Endometrium (tissue), 2 donors: ENCODE data around the gene ZMAT2.
"Not testable (repeated sequence)": the region's sequence is repeated elsewhere in the genome, so short reads cannot be mapped to it uniquely, and the experiment has no call there.

Experiments used
- FAIRE-seq: peaks from 2 replicates; lab custom pipeline; 2012; peaks lifted over from hg19 to GRCh38; lab: Jason Lieb, UNC
- donor health status: control.
- donor health status: control.

The ZMAT2 gene

DNA sequence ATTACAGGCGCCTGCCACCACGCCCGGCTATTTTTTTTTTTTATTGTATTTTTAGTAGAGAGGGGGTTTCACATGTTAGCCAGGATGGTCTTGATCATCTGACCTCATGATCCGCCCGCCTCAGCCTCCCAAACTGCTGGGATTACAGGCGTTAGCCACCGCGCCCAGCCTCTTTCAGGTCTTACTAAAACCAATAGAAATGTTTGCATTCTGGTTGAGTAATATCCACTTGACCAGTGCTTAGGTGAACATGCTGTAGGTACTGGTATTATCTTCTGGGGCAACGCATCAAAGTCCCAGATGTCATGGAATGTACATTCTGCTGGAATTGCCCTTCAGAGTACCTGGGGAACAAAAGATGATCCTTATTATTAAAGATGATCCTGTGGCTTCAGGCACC is 8.5 kb downstream of the ZMAT2 start:
- not testable (repeated sequence) for FAIRE-seq

DNA sequence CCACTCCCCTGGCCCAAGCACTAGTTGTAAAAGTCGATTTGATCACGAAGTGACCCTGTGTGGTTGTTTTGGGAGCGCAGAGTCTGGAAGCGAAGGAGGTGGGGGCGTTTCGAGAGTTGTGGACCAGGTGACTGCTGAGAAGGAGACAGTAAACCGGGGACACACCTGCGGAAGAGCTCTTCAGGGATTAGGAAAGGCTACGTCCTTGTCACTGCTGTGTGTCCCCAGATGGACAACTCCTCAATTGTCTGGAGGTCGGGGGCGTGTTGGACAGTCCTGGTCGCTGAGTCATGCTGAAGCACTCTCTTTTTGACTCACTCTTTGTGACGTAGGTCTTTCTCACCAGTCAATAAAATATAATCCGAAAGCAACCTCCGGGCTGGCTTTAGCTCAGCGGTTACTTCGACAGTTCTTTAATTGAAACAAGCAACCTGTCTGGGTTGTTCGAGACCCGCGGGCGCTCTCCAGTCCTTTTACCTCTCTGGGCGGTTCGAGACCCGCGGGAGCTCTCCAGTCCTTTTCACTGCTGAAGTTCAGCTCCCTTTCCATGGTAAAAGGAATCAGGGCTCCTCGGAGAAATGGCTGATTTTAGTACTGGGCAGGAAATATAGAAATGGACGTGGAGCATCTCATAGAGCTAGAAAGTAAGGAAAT is 10.8 kb downstream of the ZMAT2 start:
- peak; percentile 23 for FAIRE-seq

DNA sequence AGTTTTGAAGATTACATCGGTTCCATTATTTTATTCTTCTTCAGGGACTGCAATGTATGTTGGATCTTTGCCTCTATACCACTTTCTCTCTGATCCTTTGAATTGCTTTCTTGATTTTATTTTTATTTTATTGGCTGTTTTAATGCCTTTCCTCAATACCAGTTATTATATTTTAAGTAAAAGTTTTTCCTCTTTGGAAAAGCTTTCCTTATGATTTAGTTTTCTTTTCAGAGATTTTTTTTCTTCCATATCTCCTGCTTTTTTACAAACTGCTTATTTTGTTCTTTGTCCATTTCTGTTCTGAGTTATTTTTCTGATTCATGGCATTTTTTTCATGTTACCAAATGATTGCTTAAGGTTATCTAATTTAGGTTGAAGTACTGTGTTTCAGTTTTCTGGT is 11.5 kb downstream of the ZMAT2 start:
- FAIRE-seq, result peak; percentile 23

DNA sequence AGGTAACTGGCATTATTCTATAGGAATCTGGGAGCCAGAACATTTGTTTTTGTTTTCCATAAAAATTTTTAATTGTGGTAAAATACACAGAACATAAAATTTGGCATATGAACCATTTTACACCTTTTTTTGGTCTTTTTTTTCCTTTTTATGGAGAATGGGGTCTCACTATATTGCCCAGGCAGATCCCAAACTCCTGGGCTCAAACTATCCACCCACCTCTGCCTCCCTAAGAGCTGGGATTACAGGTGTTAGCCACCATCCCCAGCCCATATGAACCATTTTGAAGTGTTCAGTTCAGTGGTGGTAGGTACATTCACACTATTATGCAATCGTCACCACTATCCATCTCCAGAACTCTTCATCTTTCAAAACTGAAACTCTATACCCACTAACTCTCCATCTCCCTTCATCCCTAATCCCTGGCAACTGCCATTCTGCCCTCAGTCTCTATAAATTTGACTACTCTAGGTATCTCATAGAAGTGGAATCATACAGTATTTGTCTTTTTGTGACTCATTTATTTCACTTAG is 13.4 kb downstream of the ZMAT2 start:
- FAIRE-seq, result no peak

DNA sequence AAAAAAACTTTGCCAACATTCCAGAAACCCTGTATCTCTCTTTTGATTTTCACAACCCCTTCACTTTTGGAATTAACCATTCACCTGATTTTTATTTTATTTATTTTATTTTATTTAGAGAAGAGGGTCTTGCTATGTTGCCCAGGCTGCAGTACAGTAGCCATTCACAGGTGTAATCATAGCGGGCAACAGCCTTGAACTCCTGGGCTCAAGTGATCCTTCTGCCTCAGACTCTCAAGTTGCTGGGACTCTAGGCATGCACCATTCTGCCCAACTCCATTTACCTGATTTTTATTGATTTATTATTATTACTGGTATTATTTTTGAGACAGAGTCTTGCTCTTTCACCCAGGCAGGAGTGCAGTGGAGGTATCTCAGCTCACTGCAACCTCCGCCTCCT is 16.0 kb downstream of the ZMAT2 start:
- FAIRE-seq, result not testable (repeated sequence)

DNA sequence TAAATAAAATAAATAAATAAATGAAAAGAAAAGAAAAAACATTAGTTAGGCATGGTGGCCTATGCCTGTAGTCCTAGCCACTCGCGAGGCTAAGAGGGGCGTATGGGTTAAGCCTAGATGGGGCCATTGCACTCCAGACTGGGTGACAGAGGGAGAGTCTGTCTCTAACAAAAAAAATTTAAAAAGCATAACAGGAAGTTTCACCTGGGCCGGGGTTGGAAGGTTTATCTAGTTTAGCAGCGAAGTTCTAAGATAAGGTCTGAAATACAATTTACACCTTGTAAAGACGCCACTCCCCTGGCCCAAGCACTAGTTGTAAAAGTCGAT is 18.0 kb downstream of the ZMAT2 start:
- no peak for FAIRE-seq

DNA sequence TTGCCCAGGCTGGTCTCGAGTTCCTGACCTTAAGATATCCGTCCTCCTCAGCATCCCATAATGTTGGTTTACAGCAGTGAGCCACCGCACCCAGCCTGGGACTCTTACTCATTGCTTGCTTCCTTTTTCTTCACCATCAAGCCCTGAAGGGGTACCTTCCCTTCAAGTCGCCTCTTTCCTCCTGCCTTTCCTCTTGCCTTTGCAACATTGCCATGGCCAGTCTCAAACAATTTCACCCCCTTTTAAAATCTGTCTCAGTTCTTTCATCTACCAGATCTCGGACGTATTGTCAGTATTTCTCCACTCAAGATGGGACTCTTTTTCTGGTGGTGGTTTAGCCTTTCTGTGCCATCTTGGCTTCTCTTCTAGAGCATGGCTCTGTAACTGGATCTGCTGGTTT is 20.5 kb downstream of the ZMAT2 start:
- FAIRE-seq, result not testable (repeated sequence)

DNA sequence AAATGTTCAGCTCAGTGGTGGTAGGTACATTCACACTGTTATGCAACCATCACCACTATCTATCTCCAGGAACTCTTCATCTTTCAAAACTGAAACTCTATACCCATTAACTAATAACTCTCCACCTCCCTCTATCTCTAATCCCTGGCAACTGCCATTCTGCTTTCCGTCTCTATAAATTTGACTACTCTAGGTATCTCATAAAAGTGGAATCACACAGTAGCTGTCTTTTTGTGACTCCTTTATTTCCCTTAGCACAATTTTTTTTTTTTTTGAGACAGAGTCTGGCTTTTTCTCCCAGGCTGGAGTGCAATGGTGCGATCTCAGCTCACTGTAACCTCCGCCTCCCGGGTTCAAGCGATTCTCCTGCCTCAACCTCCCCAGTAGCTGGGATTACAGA is 21.1 kb downstream of the ZMAT2 start:
- FAIRE-seq, result not testable (repeated sequence)

DNA sequence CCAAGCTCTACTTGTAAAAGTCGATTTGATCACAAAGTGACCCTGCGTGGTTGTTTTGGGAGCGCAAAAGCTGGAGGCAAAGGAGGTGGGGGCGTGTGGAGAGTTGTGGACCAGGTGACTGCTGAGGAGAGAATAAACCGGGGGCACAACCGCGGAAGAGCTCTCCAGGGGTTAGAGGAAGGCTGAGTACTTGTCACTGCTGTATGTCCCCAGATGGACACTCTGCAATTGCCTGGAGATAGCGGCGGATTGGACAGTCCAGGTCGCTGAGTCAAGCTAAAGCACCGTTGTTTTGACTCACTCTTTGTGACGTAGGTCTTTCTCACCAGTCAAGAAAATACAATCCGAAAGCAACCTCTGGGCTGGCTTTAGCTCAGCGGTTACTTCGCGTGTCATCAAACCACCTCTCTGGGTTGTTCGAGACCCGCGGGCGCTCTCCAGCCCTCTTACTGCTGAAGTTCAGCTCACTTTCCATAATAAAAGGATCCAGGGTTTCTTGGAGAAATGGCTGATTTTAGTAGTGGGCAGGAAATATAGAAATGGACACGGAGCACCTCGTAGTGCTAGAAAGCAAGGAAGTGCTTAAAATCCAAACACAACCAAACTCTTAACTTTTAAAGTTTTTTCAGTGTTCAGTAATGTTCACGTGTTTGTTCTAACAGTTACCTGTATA is 25.7 kb downstream of the ZMAT2 start:
- no peak for FAIRE-seq

DNA sequence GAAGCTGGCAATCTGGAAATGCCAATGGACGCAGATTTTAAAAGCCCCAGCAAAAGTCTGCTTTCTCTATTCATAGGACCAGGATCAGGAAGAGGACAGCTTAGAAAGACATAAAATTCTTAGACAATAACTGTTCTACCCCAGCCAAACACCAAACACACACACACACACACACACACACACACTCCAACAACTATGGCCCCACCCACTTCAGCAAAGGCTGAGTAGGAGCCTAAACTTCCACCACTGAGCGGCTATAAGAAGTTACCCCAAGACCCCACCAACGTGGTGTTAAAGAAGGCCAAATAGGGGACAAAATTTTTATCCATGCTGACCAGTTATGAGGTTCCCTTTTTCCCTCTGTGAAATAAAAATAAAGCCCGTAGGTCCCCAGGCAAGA is 32.9 kb downstream of the ZMAT2 start:
- FAIRE-seq, result no peak

DNA sequence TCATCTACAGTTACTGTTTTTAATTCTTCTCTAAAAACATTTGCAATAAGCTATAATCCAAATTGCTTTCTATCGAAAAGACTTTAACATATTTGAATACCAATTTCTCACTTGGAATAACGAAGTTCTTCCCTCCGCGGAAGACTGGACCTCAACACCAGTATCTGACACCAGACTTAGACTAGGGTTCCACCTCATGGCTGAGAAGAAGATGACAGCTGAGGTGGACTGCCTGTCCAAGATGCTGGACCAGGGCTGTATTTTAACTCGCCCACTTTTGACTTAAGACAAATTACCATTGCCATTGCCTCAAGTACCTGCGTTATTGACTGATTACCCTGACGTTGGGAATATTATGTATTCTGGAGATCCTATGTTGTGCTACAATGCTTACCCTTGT is 34.1 kb downstream of the ZMAT2 start:
- FAIRE-seq, result no peak

DNA sequence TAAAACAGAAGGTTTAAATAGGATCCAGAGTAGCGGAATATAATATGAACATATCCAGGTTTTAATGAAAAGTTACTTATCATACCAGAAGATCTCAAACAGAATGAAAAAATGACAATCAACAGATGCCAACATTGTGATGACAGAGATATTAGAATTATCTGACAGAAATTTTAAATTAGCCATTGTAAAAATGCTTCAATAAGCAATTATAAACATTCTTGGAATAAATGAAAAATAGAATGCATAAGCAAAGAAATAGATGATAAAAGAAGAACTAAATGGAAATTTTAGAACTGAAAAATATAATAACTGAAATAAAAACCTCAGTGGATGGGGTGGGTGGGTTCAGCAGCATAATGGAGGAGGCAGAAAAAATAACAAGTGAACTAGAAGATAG is 37.2 kb downstream of the ZMAT2 start:
- no peak for FAIRE-seq

DNA sequence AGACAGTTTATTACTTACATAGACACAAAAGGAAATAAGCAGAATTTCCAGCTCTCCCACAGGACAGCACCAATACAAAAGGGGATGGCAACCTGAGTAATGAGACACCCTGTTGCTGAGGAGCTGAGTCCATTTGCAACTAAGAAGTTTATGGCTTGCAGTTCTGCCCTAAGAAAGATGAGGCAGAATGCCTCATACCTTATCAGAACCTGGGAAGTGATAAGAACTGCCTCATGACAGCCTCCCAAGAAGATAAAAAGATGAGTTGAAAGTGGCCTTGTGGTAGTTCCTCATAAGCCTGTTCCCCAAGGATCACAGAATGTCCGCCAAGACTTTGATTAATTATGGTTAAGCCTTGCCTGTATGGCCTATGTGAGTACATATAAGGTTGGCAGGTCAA is 41.7 kb downstream of the ZMAT2 start:
- no peak for FAIRE-seq

DNA sequence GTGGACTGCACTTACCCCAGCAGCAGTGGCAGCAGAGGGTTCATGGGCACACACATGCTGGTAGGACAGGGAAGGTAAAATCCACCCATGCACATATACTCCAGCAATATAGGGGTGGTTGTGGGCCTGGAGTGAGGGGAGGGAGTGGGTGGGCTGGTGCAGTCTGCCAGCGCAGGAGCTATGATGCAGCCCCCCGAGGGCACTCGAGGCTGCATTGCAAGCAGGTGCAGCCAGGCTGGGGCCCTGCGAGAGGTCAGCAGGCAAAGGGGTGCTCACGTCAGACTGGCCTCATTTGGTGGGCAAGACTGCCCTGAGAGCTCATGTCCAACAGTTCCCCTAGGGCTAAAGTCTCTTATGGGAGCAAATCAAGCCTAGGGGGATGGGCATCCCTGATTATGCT is 53.3 kb downstream of the ZMAT2 start:
- FAIRE-seq, result no peak
